ENCODE results near the gene EHBP1. TPM values are rescaled to one million over a fixed set of nuclear protein-coding genes. Genes with fewer than 3 reads are reported as not detected.

The EHBP1 gene
- total RNA-seq, 2 donors from 2014 or later, result 34.6 to 49.8 TPM

DNA sequence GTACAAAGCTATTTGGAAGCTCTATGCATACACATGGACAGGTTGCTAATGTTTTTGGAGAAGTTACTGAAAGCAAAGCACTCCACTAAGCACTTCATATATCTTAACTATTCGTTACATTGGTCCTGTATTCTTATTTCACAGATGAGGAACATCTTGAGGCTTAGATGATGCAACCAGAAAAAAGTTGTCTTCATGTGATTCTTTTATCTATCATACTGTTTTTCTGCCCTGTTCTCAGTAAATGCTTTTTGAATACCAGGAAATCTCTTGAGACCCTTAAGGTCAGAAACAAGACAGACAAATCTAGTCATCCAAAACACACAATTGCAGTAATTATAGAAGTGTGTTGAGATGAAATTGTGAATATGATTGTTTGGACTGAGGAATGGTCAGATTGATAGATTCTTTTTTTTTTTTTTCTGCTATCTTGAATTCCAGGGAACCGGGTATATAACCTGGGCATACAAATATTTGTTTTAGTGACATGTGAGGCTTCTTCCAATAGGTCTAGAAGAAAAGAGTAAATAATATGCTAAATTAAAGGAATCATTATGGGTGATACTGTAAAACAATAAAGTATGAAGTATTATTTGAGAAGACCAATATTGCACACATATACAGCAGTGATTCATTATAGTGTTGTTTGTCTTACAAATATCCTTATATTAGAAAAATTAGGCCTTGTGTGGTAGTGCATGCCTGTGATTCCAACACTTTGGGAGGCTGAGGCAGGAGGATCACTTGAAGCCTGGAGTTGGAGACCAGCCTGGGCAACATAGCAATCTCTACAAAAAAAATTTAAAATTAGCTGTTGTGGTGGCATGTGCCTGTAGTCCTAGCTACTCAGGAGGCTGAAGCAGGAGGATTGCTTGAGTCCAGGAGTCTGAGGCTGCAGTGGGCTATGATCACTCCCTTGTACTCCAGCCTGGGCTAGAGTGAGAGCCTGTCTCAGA is 33.7 kb downstream of the EHBP1 start:
- Histone ChIP-seq H3K9me3 (ENCODE audit: control insufficient read depth, low read length) (no peaks in the 10 kb centered on the region), H3K27ac (ENCODE audit: low read depth, low read length) (no peak overlapping the region), H3K4me1 (ENCODE audit: control insufficient read depth, insufficient read depth, low read length) (no peaks in the 10 kb centered on the region), H3K36me3 (ENCODE audit: control insufficient read depth, insufficient read depth, low read length) (no peaks in the 10 kb centered on the region), H3K9ac (ENCODE audit: extremely low read depth, low read length, poor library complexity, severe bottlenecking) (no peak overlapping the region), H3K4me3 (ENCODE audit: low read length) (no peak overlapping the region), H3K27me3 (ENCODE audit: control insufficient read depth, insufficient read depth, low read length, poor library complexity, severe bottlenecking) (no peaks in the 10 kb centered on the region)
- DNase-seq, result no peak
- 90 to 92% methylated on average over 1 to 2 of the region's 2 CpGs for WGBS, 2 experiments (ENCODE audit: insufficient coverage in 1 of 2, insufficient read length in 1 of 2)
- H3K4me1 Mint-ChIP-seq, result peaks cover 10% of the 10 kb centered on the region
- H3K36me3 Mint-ChIP-seq (ENCODE audit: low read depth), result no peaks in the 10 kb centered on the region
- no peak overlapping the region for H3K4me3 Mint-ChIP-seq
- H3K27me3 Mint-ChIP-seq (ENCODE audit: insufficient read depth), result no peaks in the 10 kb centered on the region
- no peak overlapping the region for H3K27ac Mint-ChIP-seq
- TF ChIP-seq, protein P1, sequence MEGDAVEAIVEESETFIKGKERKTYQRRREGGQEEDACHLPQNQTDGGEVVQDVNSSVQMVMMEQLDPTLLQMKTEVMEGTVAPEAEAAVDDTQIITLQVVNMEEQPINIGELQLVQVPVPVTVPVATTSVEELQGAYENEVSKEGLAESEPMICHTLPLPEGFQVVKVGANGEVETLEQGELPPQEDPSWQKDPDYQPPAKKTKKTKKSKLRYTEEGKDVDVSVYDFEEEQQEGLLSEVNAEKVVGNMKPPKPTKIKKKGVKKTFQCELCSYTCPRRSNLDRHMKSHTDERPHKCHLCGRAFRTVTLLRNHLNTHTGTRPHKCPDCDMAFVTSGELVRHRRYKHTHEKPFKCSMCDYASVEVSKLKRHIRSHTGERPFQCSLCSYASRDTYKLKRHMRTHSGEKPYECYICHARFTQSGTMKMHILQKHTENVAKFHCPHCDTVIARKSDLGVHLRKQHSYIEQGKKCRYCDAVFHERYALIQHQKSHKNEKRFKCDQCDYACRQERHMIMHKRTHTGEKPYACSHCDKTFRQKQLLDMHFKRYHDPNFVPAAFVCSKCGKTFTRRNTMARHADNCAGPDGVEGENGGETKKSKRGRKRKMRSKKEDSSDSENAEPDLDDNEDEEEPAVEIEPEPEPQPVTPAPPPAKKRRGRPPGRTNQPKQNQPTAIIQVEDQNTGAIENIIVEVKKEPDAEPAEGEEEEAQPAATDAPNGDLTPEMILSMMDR (conservative IDR thresholded peaks at IDR 0.05), result no peak
- H3K9me3 Mint-ChIP-seq, result no peaks in the 10 kb centered on the region

DNA sequence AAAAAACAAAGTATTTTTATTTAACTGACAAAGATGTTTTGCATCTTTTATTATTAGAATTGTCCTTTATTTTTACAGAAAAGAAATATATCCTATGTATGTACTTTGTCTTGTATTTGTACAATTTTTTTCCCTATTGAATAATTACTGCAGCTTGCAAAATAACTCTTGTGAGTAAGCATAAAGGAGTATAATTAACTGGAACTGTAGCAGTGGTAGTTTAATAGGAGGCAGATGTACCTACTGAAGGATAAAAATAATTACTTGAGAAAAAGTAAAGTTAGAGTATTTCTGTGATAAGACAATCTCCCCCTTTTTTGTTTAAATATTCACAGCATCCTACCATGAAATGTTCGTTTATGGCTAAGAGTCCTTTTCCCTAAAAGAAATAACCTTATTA is 34.7 kb downstream of the EHBP1 start:
- Mint-ChIP-seq H3K4me3 (no peak overlapping the region), H3K36me3 (ENCODE audit: low read depth) (no peaks in the 10 kb centered on the region), H3K27me3 (ENCODE audit: insufficient read depth) (no peaks in the 10 kb centered on the region), H3K9me3 (no peaks in the 10 kb centered on the region), H3K4me1 (peaks cover 10% of the 10 kb centered on the region), H3K27ac (no peak overlapping the region)
- DNase-seq, result no peak
- H3K27ac ChIP-seq (ENCODE audit: low read depth, low read length), result no peak overlapping the region
- H3K4me1 ChIP-seq (ENCODE audit: control insufficient read depth, insufficient read depth, low read length), result no peaks in the 10 kb centered on the region
- 80% methylated on average over 1 of the region's 1 CpG; no CpG with 5 or more reads in 1 of the 2 experiments for WGBS, 2 experiments (ENCODE audit: insufficient coverage in 1 of 2, insufficient read length in 1 of 2)
- no peak overlapping the region for H3K4me3 ChIP-seq (ENCODE audit: low read length)
- no peaks in the 10 kb centered on the region for H3K36me3 ChIP-seq (ENCODE audit: control insufficient read depth, insufficient read depth, low read length)
- TF ChIP-seq, protein P1 (conservative IDR thresholded peaks at IDR 0.05), result no peak
- no peaks in the 10 kb centered on the region for H3K9me3 ChIP-seq (ENCODE audit: control insufficient read depth, low read length)
- no peaks in the 10 kb centered on the region for H3K27me3 ChIP-seq (ENCODE audit: control insufficient read depth, insufficient read depth, low read length, poor library complexity, severe bottlenecking)
- H3K9ac ChIP-seq (ENCODE audit: extremely low read depth, low read length, poor library complexity, severe bottlenecking), result no peak overlapping the region

DNA sequence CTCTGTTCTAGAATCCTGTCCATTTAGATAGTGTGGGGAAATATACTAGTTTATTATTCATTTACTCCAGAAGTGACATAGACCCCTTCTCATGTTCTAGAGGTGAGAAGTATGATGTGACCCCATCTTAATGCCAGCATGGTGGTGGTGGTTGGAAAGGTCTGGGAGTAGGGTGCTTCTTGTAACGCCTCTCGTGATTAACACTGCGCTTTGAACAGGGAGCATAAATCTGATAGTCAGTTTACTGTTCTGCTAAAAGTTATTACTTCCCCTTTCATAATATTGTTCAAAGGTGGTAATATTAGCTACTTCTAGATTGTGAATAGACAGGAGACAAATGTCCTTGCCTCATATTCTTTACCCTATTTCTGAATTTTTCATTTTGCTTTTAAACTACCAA is 35.6 kb downstream of the EHBP1 start:
- H3K9me3 Mint-ChIP-seq, result no peaks in the 10 kb centered on the region
- 97% methylated on average over 3 of the region's 3 CpGs; no CpG with 5 or more reads in 1 of the 2 experiments for WGBS, 2 experiments (ENCODE audit: insufficient coverage in 1 of 2, insufficient read length in 1 of 2)
- H3K36me3 Mint-ChIP-seq (ENCODE audit: low read depth), result no peaks in the 10 kb centered on the region
- Histone ChIP-seq H3K4me1 (ENCODE audit: control insufficient read depth, insufficient read depth, low read length) (no peaks in the 10 kb centered on the region), H3K4me3 (ENCODE audit: low read length) (no peak overlapping the region), H3K9ac (ENCODE audit: extremely low read depth, low read length, poor library complexity, severe bottlenecking) (no peak overlapping the region), H3K27me3 (ENCODE audit: control insufficient read depth, insufficient read depth, low read length, poor library complexity, severe bottlenecking) (no peaks in the 10 kb centered on the region), H3K27ac (ENCODE audit: low read depth, low read length) (no peak overlapping the region), H3K9me3 (ENCODE audit: control insufficient read depth, low read length) (no peaks in the 10 kb centered on the region), H3K36me3 (ENCODE audit: control insufficient read depth, insufficient read depth, low read length) (no peaks in the 10 kb centered on the region)
- H3K4me3 Mint-ChIP-seq, result no peak overlapping the region
- no peak overlapping the region for H3K27ac Mint-ChIP-seq
- peaks cover 10% of the 10 kb centered on the region for H3K4me1 Mint-ChIP-seq
- H3K27me3 Mint-ChIP-seq (ENCODE audit: insufficient read depth), result no peaks in the 10 kb centered on the region
- TF ChIP-seq, protein P1 (conservative IDR thresholded peaks at IDR 0.05), result no peak
- no peak for DNase-seq

Data from endodermal cell (in vitro differentiated cells).